GM12801 (cell line): ENCODE measurements around the gene RPP14.

ENCODE experiments used
- TF ChIP-seq, protein P1 (sequence below): IDR thresholded peaks from one replicate; pipeline ENCODE4 v1.5.1; 2011; ENCODE audit warnings: control low read depth; ENCODE audit not compliant: insufficient read length; ENCODE audit errors: extremely low read depth

RPP14 gene

GRCh38 chr3:58349792-58350626 is 44.0 kb downstream of the RPP14 start:
- TF ChIP-seq, protein P1, sequence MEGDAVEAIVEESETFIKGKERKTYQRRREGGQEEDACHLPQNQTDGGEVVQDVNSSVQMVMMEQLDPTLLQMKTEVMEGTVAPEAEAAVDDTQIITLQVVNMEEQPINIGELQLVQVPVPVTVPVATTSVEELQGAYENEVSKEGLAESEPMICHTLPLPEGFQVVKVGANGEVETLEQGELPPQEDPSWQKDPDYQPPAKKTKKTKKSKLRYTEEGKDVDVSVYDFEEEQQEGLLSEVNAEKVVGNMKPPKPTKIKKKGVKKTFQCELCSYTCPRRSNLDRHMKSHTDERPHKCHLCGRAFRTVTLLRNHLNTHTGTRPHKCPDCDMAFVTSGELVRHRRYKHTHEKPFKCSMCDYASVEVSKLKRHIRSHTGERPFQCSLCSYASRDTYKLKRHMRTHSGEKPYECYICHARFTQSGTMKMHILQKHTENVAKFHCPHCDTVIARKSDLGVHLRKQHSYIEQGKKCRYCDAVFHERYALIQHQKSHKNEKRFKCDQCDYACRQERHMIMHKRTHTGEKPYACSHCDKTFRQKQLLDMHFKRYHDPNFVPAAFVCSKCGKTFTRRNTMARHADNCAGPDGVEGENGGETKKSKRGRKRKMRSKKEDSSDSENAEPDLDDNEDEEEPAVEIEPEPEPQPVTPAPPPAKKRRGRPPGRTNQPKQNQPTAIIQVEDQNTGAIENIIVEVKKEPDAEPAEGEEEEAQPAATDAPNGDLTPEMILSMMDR = no peak

DNA sequence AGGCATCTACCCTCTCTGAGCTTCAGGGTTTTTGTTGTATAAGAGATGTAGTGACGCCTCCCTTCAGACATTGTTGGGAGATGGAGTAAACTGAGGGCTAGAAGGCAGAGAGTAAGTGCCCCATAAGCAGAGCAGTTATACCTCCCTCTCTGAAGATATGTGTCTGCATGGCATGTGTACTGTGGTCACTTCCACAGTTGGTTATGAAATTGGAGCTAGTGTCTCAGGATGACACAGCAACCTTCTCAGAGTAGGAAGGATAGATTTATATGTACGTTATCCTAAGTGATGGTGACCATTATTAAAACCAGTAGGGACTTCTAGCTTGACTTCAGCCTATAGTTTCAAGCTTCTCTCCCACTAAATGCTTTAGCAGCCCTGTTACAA is 44.6 kb downstream of the RPP14 start:
- TF ChIP-seq, protein P1 = no peak

- TF ChIP-seq, protein P1 = no peak
Observed at GRCh38 chr3:58351920-58352319, 45.9 kb downstream of the RPP14 start.

DNA sequence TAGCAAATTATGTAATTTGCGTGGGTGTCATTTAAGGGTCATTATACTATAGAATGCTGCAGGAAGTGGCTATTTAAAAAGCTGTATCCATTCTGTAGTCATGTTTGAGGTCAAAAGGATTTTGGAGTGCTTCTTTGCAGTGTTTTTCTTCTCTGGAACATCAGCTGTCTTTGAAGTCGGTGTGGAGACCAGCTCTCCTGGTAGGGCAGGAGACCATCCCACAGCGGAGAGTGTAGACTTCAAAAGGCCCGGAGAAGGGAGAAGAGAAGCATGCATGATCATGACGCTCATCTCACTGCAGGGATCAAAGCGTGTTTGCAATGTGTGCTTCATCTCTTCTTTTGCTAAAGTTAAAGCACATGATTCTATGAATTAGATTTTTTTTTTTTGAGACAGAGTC is 46.6 kb downstream of the RPP14 start:
- TF ChIP-seq, protein P1 = no peak

- TF ChIP-seq, protein P1 = no peak
Observed at GRCh38 chr3:58353722-58354553, 47.9 kb downstream of the RPP14 start.

GRCh38 chr3:58355179-58355578 is 49.1 kb downstream of the RPP14 start:
- TF ChIP-seq, protein P1 = no peak

DNA sequence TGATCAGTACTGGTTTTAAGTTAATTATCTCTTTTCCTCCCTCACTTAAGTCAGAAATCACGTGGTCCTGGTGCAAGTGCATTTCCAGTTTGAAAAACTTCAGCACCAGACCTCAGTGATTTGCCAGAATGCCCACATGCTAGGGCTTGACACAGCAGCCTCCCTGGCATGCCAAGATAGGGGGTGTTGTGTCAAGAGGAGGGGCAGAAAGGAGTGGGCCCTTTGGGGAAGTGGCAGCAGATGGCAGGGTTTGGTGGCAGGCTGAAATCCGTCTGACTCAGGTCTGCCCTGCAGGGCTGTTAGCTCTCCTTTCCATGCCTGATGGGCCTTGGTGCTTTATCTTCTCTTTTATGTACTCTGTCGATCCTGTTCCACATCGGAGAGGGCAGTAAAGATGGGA is 50.0 kb downstream of the RPP14 start:
- TF ChIP-seq, protein P1 = no peak
